Neuron (in vitro differentiated cells): ENCODE results near the gene MADD.
"Not testable (repeated sequence)": the region's sequence is repeated elsewhere in the genome, so short reads cannot be mapped to it uniquely, and the experiment has no call there.

Experiments
- H2AFZ ChIP-seq: one replicate; pipeline ENCODE4 v1.6.1; 2013; ENCODE audit warnings: low read depth, mild to moderate bottlenecking, inconsistent platforms, low read length, moderate library complexity
- H3K27me3 ChIP-seq: one replicate; pipeline ENCODE4 v1.6.1; 2013; ENCODE audit warnings: low read length; ENCODE audit not compliant: insufficient read depth
- H3K36me3 ChIP-seq: one replicate; pipeline ENCODE4 v1.6.1; 2013; ENCODE audit warnings: low read length; ENCODE audit not compliant: insufficient read depth
- H3K4me1 ChIP-seq: one replicate; pipeline ENCODE4 v1.6.1; 2013; ENCODE audit warnings: low read length; ENCODE audit not compliant: insufficient read depth
- H3K4me3 ChIP-seq: 2 replicates; pipeline ENCODE4 v1.5.1; 2013; ENCODE audit warnings: mild to moderate bottlenecking, low read length, moderate library complexity
- H3K9me3 ChIP-seq: one replicate; pipeline ENCODE4 v1.6.1; 2013; ENCODE audit warnings: low read length

MADD gene

DNA sequence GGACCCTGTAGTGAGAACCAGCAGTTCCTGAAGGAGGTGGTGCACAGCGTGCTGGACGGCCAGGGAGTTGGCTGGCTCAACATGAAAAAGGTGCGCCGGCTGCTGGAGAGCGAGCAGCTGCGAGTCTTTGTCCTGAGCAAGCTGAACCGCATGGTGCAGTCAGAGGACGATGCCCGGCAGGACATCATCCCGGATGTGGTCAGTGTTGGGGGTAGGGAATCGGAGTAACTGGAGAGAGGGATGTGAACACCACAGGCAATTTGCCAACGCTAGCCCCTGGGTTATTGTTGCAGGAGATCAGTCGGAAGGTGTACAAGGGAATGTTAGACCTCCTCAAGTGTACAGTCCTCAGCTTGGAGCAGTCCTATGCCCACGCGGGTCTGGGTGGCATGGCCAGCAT lies 19.9 kb downstream of the MADD start:
- H3K4me3 ChIP-seq, result no peak overlapping the region
- H3K9me3 ChIP-seq, result no peaks in the 10 kb centered on the region
- no peaks in the 10 kb centered on the region for H3K27me3 ChIP-seq
- no peak overlapping the region for H2AFZ ChIP-seq
- H3K36me3 ChIP-seq, result peaks cover 81% of the 10 kb centered on the region
- H3K4me1 ChIP-seq, result no peaks in the 10 kb centered on the region

- no peak overlapping the region for H2AFZ ChIP-seq
- H3K4me3 ChIP-seq, result no peak overlapping the region
- peaks cover 71% of the 10 kb centered on the region for H3K36me3 ChIP-seq
- no peaks in the 10 kb centered on the region for H3K4me1 ChIP-seq
- no peaks in the 10 kb centered on the region for H3K9me3 ChIP-seq
- no peaks in the 10 kb centered on the region for H3K27me3 ChIP-seq
Observed at GRCh38 chr11:47295385-47295784, 25.5 kb downstream of the MADD start.

- Histone ChIP-seq H3K4me3 (no peak overlapping the region), H3K36me3 (peaks cover 64% of the 10 kb centered on the region), H2AFZ (no peak overlapping the region), H3K27me3 (no peaks in the 10 kb centered on the region), H3K4me1 (no peaks in the 10 kb centered on the region), H3K9me3 (no peaks in the 10 kb centered on the region)
Observed at GRCh38 chr11:47296045-47296444, 26.1 kb downstream of the MADD start.

GRCh38 chr11:47299078-47299477 lies 29.1 kb downstream of the MADD start:
- Histone ChIP-seq H3K4me1 (no peaks in the 10 kb centered on the region), H2AFZ (no peak overlapping the region), H3K27me3 (no peaks in the 10 kb centered on the region), H3K9me3 (peaks cover 7% of the 10 kb centered on the region), H3K4me3 (no peak overlapping the region), H3K36me3 (peaks cover 57% of the 10 kb centered on the region)

DNA sequence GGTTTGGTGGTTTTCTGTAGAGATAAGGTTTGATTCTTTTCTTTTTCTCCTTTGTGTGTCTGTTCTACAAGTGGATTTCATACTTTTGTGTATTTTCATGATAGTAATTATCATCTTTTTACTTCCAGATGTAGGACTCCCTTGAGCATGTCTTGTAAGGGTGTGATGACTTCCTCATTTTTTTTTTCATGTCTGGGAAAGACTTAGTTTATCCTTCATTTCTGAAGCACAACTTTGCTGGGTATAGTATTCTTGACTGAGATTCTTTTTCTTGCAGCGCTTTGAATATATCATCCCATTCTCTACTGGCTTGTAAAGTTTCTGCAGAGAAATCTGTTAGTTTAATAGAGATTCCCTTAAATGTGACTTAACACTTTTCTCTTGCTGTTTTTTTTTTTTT lies 32.9 kb downstream of the MADD start:
- Histone ChIP-seq H3K4me3 (no peak overlapping the region), H3K27me3 (no peaks in the 10 kb centered on the region), H2AFZ (no peak overlapping the region), H3K36me3 (peaks cover 52% of the 10 kb centered on the region), H3K9me3 (peaks cover 7% of the 10 kb centered on the region), H3K4me1 (no peaks in the 10 kb centered on the region)

DNA sequence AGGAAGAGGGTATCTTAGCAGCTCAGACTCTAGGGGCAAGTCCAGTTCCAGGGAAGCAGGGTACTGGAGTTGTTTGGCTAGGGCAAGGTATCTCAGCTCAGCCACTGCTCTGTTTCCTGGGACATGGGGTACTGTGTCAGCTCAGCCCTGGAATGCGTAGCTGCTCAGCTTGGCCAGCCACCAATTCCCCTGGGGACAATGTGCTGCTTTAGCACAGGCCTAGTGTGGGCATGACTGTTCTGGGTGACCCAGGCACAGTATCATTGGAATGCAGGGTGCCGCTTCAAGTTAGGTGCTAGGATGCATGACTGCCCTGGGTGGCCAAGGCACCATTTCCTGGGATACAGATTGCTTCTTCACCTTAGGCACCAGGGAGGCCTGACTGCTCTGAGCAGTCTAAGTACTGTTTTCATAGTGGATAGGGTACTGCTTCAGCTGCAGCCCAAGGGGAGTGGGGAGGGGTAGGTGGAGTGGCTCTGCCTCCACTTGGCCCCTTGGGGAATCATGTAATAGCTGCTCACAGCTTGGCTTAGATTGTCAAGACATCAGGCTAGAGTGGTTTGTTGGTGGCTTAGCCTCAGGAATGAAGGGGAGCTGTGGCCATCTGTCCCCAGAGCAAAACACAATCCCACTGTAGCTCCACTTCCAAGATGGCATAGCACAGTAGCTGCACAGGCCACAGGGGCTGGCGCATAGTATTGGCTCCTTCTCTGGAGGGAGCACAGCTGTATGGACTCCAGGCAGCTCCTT lies 36.0 kb downstream of the MADD start:
- peaks cover 7% of the 10 kb centered on the region for H3K4me1 ChIP-seq
- H2AFZ ChIP-seq, result no peak overlapping the region
- H3K27me3 ChIP-seq, result no peaks in the 10 kb centered on the region
- no peak overlapping the region for H3K4me3 ChIP-seq
- peaks cover 54% of the 10 kb centered on the region for H3K36me3 ChIP-seq
- peaks cover 7% of the 10 kb centered on the region for H3K9me3 ChIP-seq

- Histone ChIP-seq H2AFZ (no peak overlapping the region), H3K27me3 (no peaks in the 10 kb centered on the region), H3K4me3 (no peak overlapping the region), H3K9me3 (peaks cover 7% of the 10 kb centered on the region), H3K36me3 (peaks cover 57% of the 10 kb centered on the region), H3K4me1 (peaks cover 7% of the 10 kb centered on the region)
Observed at GRCh38 chr11:47306484-47306844, 36.5 kb downstream of the MADD start.

GRCh38 chr11:47308050-47308823 lies 38.3 kb downstream of the MADD start:
- Histone ChIP-seq H3K4me1 (peaks cover 7% of the 10 kb centered on the region), H3K4me3 (no peak overlapping the region), H2AFZ (no peak overlapping the region), H3K27me3 (no peaks in the 10 kb centered on the region), H3K9me3 (no peaks in the 10 kb centered on the region), H3K36me3 (peaks cover 55% of the 10 kb centered on the region)

- Histone ChIP-seq H3K9me3 (no peaks in the 10 kb centered on the region), H3K27me3 (no peaks in the 10 kb centered on the region), H2AFZ (no peak overlapping the region), H3K36me3 (peaks cover 49% of the 10 kb centered on the region), H3K4me1 (no peaks in the 10 kb centered on the region), H3K4me3 (no peak overlapping the region)
Observed at GRCh38 chr11:47314992-47315391, 45.1 kb downstream of the MADD start.

- H2AFZ ChIP-seq, H3K27me3 ChIP-seq, H3K9me3 ChIP-seq, H3K4me3 ChIP-seq, H3K4me1 ChIP-seq: not testable (repeated sequence)
- peaks cover 44% of the 10 kb centered on the region for H3K36me3 ChIP-seq
Observed at GRCh38 chr11:47316501-47316900, 46.6 kb downstream of the MADD start.

GRCh38 chr11:47317064-47317828 lies 47.3 kb downstream of the MADD start:
- H3K27me3 ChIP-seq, result no peaks in the 10 kb centered on the region
- peaks cover 43% of the 10 kb centered on the region for H3K36me3 ChIP-seq
- H2AFZ ChIP-seq, result no peak overlapping the region
- H3K4me3 ChIP-seq, result no peak overlapping the region
- H3K4me1 ChIP-seq, result no peaks in the 10 kb centered on the region
- H3K9me3 ChIP-seq, result no peaks in the 10 kb centered on the region

GRCh38 chr11:47318166-47318565 lies 48.2 kb downstream of the MADD start:
- H3K9me3 ChIP-seq, result no peaks in the 10 kb centered on the region
- peaks cover 42% of the 10 kb centered on the region for H3K36me3 ChIP-seq

GRCh38 chr11:47324520-47324919 lies 54.6 kb downstream of the MADD start:
- no peaks in the 10 kb centered on the region for H3K9me3 ChIP-seq
- peaks cover 44% of the 10 kb centered on the region for H3K36me3 ChIP-seq
- H3K4me3 ChIP-seq, result no peak overlapping the region
- H2AFZ ChIP-seq, result no peak overlapping the region
- H3K4me1 ChIP-seq, result no peaks in the 10 kb centered on the region
- H3K27me3 ChIP-seq, result no peaks in the 10 kb centered on the region

More at GRCh38 chr11:47318166-47318565, 48.2 kb downstream of the MADD start:
- no peak overlapping the region for H2AFZ ChIP-seq
- no peak overlapping the region for H3K4me3 ChIP-seq
- H3K27me3 ChIP-seq, result no peaks in the 10 kb centered on the region
- H3K4me1 ChIP-seq, result no peaks in the 10 kb centered on the region
